AG09309 (cell line): ENCODE measurements around the gene ADIPOR2.

Source experiments
- DNase-seq: peaks from one replicate; pipeline ENCODE4 v3.0.0-alpha.2; 2010; ENCODE audit warnings: low read depth
- H3K4me3 ChIP-seq: 2 replicates; pipeline ENCODE4 v1.5.1; 2011; ENCODE audit warnings: mild to moderate bottlenecking, low read depth, low read length, moderate library complexity; ENCODE audit not compliant: control insufficient read depth
- TF ChIP-seq, protein P1 (sequence below): IDR thresholded peaks from 2 replicates; pipeline ENCODE4 v1.5.1; 2011; ENCODE audit warnings: mild to moderate bottlenecking, low read depth, low read length, inconsistent platforms; ENCODE audit not compliant: insufficient read depth, control insufficient read depth; ENCODE audit errors: missing control alignments

ADIPOR2 gene

DNA sequence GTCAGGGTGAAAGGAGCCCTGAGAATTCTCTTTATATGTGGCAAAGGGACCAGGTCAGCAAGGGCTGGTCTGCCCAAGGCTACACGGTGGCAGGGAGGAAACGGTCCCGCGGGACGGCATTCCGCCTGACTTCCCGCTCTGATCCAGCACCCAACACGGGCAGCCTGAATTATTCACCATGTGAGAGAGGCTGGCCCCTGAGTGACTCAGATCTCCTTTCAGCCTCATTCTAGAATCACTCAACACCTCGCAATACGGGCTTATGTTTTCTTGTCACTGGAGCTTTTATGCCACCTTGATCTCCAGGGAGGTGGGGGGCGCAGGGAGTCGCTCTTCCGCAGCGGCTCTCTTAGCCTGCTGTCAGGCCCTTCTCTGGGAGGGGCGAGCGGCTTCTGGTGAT, 138.0 kb downstream of the ADIPOR2 start:
- TF ChIP-seq, protein P1, sequence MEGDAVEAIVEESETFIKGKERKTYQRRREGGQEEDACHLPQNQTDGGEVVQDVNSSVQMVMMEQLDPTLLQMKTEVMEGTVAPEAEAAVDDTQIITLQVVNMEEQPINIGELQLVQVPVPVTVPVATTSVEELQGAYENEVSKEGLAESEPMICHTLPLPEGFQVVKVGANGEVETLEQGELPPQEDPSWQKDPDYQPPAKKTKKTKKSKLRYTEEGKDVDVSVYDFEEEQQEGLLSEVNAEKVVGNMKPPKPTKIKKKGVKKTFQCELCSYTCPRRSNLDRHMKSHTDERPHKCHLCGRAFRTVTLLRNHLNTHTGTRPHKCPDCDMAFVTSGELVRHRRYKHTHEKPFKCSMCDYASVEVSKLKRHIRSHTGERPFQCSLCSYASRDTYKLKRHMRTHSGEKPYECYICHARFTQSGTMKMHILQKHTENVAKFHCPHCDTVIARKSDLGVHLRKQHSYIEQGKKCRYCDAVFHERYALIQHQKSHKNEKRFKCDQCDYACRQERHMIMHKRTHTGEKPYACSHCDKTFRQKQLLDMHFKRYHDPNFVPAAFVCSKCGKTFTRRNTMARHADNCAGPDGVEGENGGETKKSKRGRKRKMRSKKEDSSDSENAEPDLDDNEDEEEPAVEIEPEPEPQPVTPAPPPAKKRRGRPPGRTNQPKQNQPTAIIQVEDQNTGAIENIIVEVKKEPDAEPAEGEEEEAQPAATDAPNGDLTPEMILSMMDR, result no peak
- no peak overlapping the region for H3K4me3 ChIP-seq
- no peak for DNase-seq

DNA sequence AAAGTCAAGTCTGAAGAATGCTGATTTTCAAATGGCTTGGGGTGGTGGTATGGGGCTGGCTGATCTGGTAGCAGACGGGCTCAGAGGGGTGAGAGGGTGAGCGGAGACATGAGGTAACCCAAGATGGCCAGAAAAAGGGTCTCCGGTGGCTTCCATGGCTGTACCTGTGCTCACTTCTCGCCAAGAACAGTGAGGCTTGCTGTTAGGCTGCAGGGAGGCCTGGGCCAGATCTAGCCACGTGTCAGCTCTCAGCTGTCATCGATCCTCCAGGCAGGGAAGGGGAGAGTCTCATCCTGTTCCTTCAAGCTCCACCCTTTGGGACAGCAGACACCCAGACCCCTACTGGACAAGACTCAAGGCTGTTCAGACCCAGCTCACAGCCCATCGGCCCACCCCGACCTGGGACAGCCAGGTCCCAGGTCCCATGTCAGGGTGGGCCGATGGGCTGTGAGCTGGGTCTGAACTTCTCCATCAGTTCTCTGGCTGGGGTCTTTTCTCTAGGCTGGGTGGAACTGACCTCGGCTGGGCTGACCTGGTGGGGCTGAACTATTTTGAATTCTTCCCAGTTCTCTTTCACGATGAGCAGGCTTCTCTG, 138.5 kb downstream of the ADIPOR2 start:
- H3K4me3 ChIP-seq, result no peak overlapping the region
- TF ChIP-seq, protein P1, result no peak
- DNase-seq, result no peak

DNA sequence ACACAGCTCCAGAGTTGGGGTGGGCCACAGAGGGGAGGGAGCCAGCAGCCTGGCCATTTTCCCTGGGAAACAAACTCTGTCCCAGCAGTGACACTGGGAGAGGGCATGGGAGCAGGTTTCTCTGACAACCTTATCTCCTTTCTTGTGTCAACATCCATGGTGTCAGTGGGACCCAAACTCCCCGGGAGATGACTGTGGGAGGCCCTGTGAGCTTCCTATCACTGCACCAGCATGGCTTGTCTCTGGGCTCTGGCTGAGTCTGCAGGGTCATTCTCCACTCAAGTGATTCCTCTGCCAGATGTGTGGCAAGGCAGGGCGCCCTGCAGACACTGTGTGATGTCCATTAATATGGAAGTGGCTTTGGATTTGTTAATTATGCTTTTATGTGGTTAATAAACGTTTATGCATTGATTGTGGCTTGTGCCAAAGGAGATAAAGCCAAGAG, 139.6 kb downstream of the ADIPOR2 start:
- DNase-seq, result no peak
- H3K4me3 ChIP-seq, result no peak overlapping the region
- TF ChIP-seq, protein P1, result no peak

DNA sequence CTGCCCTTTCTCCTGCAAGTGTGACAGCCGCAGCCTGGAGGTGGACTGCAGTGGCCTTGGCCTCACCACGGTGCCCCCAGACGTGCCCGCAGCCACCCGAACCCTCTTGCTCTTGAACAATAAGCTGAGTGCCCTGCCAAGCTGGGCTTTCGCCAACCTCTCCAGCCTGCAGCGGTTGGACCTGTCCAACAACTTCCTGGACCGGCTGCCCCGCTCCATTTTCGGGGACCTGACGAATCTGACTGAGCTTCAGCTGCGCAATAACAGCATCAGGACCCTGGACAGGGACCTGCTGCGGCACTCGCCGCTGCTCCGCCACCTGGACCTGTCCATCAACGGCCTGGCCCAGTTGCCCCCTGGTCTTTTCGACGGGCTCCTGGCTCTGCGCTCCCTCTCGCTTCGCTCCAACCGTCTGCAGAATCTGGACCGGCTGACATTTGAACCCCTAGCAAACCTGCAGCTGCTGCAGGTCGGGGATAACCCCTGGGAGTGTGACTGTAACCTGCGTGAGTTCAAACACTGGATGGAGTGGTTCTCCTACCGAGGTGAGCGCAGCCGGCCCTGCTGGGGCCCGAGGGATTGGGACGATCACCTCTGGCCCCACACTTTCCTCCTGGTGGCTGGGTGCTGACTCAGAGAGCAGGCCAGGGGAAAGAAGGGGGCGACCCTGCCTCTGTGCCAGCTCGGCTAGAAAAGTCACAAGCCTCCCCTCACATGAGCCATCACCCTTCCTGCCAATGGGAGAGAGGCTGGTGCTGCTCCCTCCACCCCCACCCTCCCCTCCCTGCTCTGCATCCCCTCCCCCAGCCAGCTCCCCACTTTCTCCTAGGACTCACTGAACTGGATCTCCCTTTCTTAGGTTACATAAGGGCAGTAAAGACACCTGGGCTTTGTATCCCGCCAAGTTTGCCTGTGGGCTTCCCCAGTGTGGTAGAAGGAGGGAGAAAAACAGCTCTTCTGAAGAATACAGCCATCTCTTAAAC, 140.4 kb downstream of the ADIPOR2 start:
- TF ChIP-seq, protein P1, result no peak
- peak; percentile 7 for DNase-seq
- no peak overlapping the region for H3K4me3 ChIP-seq

DNA sequence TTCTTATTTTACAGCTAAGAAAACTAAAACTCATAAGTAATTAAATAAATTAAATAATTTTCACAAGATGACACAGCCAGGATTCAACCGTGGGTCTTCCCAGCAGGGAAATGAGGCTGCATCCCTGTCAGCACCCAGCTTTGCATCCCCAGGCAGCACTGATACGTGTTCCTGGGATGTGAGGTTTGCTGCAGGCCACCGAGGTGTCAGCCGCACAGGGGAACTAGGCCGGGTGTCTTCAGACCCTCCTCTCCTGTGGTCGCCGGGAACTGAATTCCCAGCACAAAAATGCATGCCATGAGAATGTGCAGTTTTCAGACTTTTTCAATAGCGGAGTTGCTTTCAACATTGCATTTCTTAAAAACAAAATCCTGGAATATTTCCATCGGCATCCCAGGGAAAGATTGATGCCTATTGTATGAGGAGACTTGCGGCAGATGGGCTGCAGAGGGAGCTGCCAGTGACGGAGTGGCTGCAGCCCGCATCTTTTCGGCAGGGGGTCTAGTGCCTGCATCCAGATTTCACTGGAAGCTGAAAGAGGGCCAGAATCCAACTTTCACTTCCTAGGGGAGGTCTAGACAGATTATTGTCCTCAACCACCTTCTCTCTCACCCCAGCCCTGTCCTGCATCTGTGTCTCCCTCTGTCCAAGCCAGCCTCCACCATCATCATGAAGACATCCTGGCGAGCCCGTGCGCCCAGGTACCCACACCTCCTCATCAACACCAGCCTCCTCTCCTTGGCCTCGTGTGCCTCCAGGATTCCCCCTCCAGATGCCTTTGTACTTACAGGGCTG, 142.1 kb downstream of the ADIPOR2 start:
- TF ChIP-seq, protein P1, result no peak
- no peak for DNase-seq
- H3K4me3 ChIP-seq, result no peak overlapping the region

DNA sequence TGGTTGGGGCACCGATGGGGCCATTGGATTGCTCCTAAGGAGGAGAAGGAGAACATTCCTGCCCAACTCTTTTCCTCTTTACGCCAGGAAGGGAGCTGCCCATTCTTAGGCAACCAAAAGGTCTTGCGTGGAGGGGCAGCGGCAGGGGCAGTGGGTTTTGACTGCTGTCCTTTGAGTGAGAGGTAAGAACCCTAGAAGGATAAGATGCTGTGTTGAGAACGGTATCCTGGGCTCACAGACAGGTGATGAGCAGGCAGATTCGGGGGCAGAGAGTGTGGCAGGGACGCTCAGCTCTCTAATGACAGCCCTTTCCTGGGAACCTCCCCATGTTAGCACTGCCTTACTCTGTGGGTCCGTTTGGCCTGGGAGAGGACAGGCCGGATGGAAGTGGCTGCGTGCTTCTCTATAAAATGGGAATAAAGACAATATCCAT, 142.7 kb downstream of the ADIPOR2 start:
- TF ChIP-seq, protein P1, result no peak
- H3K4me3 ChIP-seq, result no peak overlapping the region
- DNase-seq, result no peak
